Gastrocnemius medialis (tissue), 4 donors: ENCODE data around the gene RDH5.
A peak's percentile ranks its signal among the peaks of the same experiment; 100 is the strongest.

Experiments used
- POLR2A ChIP-seq, 2 donors: fragments of 450-650 bp; IDR thresholded peaks; one replicate each; pipeline ENCODE4 v1.6.1; 2017; ENCODE audit warnings: antibody characterized with exemption in 2 of 2, mild to moderate bottlenecking in 2 of 2, moderate library complexity in 2 of 2
- TF ChIP-seq, protein P1 (sequence below), 5 experiments: fragments of 450-650 bp in 3 of 5; fragments of 200-600 bp in 2 of 5; sonication (generic) in 2 of 5; IDR thresholded peaks in 4 of 5; conservative IDR thresholded peaks in 1 of 5; 1 replicate in 4 of 5; 2 replicates in 1 of 5; pipeline ENCODE4 v1.5.1; 2016 to 2019; ENCODE audit warnings: antibody characterized with exemption in 5 of 5, mild to moderate bottlenecking in 3 of 5, moderate library complexity in 3 of 5

DNA sequence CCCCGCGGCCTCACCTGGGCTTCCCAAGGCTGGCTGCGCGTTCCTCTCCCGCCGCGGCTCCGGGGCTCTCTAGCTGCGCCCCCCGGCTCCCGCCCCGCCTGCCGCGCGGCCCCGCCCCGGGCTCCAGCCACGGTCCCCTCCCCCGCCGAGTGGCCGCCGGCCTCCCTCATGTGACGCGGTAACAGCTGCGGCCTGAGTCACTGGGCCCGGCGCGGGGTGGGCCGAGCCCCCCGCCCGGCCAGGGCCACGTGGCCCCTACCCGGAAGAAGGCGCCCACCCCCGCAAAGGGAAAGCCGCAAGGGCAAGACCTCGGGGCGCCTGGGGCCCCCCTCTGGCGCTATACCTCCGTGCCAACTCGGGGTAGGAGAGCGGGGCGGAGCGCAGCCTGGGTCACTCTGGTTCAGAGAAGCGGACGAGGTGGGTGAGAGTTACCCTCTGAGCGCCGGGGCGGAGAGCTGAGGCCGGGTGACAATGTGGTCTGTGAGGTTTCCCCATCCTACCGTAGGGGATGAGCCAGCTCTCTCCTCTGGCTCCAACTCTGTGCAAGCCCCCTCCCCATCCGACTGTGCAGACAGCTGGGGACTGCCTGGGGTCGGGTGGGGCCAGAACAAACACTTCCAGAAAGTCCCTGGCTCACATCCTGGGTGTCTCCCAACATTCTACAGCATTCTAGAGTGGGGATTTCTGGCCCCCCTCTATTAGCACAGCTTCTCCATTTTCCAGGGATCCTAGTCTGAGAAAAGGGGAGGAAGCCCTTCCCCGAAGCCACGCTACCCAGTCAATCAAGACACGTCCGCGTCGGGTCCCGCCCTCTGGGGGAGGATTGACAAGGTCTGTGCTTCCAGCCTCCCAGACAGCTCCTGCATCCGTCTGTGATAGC, 9.0 kb downstream of the RDH5 start, which contains the start of gene CD63:
- TF ChIP-seq, protein P1, sequence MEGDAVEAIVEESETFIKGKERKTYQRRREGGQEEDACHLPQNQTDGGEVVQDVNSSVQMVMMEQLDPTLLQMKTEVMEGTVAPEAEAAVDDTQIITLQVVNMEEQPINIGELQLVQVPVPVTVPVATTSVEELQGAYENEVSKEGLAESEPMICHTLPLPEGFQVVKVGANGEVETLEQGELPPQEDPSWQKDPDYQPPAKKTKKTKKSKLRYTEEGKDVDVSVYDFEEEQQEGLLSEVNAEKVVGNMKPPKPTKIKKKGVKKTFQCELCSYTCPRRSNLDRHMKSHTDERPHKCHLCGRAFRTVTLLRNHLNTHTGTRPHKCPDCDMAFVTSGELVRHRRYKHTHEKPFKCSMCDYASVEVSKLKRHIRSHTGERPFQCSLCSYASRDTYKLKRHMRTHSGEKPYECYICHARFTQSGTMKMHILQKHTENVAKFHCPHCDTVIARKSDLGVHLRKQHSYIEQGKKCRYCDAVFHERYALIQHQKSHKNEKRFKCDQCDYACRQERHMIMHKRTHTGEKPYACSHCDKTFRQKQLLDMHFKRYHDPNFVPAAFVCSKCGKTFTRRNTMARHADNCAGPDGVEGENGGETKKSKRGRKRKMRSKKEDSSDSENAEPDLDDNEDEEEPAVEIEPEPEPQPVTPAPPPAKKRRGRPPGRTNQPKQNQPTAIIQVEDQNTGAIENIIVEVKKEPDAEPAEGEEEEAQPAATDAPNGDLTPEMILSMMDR (IDR thresholded peaks at IDR 0.05 in 4 of 5, conservative IDR thresholded peaks at IDR 0.05 in 1 of 5), result no peak
- peak; percentile 93 to 95 for TF ChIP-seq POLR2A (IDR thresholded peaks at IDR 0.05)
